HG03469 (cell line): Measurements from ENCODE around the gene ALPK1.
"Not testable (repeated sequence)": the region's sequence is repeated elsewhere in the genome, so short reads cannot be mapped to it uniquely, and the experiment has no call there.

Experiments used
- ATAC-seq: cut with Tn5 transposase; IDR thresholded peaks from one replicate; pipeline ENCODE4 v1.9.1; 2021; ENCODE audit warnings: mild to moderate bottlenecking, moderate library complexity, moderate number of reproducible peaks; ENCODE audit not compliant: unreplicated experiment

The ALPK1 gene

DNA sequence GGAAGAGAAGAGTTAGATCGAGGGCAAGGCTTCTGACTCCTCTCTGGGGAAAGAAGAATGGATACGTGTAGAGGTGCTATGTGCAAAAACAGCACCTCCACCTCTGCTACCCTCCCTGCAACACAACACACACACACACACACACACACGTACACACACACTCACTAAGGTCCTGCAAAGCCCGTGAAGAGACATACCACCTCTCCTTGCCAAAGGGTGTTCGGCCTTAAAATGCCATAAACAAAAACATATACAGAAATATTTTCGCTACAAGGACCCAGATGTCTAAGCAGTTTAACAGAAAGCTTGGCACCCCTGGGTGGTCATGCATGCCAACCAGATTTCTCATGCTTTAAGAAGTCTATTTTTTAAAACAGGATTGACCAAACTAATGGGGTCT is 13.0 kb upstream of the ALPK1 start:
- no peak for ATAC-seq

DNA sequence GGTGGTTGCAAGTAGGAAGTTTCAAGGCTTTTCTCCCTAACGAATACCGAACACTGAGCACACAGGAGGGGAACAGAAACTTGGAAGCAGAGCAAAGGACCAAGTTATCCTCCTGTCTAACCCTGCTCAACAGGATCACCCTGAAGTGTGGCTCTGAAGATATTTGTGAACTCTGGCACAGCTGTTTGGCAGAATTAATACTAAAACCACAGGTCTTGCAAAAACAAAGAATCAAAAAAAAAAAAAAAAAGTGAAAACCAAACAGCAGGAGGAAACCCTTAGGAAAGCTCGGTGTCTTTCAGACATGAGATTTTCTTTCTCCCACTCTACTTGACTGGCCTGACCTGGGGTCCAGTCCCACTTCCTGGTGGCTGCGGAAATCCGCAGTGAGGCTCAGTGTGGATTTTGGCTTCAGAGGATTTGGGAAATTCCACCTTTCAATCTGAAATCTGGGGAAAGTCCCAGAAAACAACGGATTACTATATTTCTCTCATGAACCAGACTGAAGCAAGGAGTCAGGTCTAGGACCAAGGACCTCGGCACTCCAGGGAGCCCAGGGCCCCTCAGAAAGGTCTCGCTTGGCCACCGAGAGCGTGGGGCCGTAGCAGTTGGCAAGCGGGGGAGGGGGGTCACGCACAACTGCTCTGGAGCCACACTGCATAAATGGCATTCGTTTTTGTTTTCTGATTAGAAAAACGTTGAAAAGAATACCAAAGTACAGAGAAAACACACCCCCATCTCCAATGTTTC is 12.3 kb upstream of the ALPK1 start:
- no peak for ATAC-seq

DNA sequence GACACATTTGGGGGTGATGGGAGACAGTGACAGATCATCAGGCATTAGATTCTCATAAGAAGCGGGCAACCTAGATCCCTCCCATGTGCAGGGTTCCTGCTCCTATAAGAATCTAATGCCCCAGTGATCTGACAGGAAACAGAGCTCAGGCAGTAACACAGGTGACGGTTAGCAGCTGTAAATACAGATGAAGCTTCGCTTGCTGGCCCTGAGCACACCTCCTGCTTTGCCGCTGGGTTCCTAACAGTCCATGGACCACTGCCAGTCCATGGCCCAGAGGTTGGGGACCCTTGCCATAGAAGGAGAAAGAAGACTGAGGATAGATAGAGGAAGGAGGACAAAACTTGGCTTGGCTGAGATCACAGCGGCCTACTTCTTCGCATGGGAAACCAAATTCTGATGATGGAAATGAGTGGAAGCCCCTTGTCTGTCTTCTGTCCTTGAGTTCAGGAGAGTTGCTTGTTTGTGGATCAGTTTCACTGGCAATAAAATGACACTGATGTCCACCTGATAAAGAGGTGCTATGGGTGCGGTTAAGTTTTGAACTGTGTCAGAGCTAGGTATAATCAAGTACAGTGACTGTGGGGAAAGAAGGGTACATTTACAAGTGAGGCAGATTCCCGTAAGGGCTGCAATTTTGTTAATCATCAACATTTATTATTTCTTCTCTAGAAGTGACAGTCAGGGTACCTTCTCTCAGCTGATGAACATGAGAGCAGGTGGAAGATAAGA is 9.7 kb upstream of the ALPK1 start:
- ATAC-seq, result peak; percentile 22

DNA sequence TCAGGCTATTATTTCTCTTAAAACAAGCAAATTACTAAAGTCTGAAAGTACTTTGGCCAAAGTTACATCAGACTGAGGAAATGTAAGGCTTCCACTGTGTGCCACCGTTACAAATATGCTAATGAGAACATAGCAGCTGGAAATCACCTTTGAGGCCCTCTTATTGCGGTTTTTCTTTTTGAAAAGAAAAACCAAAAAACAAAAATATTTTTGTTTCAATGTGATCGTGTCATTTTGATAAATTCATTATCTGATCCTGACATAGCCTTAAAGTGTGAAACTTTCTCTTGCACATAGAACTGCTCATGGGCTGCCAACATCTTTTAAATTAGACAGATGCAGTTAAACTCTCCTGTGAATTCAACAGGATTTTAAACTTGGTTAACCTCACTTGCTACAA is 8.7 kb upstream of the ALPK1 start:
- peak; percentile 31 for ATAC-seq

DNA sequence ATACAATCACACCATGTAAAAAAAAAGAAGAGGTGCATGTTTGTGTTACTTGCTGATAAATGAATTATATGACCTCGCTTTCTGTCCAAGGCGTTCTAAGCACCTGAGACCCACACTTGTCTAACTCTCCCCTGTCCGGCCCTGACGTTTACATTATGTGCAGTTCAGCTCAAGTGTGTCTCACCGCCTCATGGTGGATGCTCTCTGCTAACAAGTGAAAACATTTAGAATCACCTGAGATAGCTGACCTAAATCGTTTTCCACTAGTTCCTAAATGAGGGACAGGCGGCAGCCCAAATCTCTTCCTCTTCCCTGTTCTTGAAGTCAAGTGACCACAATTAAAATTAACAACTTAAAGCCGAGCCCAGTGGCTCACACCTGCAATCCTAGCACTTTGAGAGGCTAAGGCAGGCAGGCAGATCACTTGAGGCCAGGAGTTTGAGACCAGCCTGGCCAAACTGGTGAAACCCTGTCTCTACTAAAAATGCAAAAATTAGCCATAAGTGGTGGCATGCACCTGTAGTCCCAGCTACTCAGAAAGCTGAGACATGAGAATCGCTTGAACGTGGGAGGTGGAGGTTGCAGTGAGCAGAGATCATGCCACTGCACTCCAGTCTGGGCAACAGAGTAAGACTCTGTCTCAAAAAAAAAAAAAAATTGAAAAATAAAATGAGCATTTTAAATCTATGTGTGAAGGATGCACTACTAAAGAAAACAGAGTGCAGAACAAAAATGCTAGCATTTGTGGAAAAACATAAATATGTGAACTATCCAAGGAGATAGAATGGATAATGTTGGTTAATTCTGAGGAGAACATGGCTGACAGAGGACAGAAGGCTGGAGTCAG is 7.5 kb upstream of the ALPK1 start:
- no peak for ATAC-seq

DNA sequence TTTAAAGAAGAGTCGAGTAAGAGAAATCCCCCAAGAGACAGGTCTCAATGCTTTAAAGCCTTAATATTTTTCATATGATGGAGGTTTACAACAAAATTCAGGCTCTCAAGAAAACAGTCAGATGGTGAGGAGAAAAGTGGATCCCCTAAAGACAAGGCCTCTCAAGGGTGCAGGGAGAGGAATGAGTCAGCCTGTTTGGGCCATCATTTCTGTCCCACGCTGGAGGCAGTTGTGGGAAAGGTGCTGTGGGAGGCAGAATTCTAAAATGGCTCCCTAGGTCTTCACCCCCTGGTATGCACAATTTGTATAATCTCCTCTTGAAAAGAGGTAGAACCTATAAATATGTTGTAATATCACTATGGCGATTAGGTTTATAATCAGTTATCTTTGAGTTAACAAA is 6.8 kb upstream of the ALPK1 start:
- ATAC-seq, result no peak

DNA sequence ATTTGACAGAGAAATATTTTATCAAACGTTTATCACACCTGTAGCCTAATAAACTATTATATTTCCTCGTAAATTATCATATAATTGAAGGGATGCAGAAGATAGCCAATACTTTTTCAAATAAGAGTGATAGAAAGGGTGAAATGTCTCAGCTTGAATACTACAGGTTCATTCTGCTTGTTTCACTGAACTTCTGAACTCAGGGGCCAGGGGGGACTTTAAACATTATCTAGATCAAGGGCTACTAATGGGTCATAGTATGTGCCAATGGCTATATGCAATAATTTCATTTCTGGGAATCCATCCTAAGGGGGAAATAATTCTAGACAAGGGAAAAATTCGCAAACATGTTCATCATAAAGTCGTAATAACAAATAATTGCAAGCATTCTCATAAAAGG is 2.6 kb downstream of the ALPK1 start:
- ATAC-seq, result no peak

DNA sequence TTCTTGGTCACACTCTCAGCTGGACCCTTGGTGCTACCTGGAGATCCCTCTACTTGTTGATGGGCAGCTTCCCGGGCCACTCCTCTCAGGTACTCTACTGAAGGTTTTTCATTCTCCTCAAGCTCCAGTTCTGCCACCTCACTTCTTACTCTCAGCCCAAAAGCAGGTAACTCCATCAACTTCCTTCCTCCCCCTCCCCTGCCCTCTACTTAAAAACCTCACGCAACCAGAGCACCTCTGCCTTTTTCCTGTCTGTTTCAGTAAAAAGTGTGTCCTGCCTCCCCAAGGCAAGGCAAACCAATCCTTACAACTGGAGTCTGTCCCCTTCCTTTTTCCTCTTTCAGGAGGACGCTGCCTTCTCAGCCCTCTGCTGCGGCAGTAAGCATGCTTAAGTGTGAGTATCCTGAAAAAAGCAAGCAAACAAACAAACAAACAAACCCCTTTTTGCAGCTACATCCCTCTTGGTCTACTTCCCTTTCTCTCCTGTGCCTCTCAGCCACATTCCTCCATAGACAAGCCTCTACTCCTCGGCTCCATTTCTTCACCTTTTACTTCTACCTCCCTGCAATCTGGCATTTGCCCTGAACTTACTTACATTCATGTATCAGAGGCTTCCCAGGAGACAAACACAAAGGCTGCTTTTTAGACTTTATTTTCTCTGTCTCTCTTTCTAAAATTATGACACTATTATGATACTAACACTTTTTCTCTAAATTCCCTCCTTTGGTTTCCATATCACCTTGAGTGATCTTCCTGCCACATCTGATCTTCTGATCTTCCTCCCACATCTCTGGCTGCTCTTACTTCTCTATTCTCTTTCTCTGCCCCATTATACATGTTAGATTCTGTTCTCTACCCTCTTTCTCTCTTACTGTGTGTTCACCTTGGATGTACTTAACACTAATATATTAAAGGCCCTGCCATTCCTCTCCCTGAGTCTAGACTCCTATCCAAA is 5.4 kb downstream of the ALPK1 start:
- ATAC-seq, result peak; percentile 67

DNA sequence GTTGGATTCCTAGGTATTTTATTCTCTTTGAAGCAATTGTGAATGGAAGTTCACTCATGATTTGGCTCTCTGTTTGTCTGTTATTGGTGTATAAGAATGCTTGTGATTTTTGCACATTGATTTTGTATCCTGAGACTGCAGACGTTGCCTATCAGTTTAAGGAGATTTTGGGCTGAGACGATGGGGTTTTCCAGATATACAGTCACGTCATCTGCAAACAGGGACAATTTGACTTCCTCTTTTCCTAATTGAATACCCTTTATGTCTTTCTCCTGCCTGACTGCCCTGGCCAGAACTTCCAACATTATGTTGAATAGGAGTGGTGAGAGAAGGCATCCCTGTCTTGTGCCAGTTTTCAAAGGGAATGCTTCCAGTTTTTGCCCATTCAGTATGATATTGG is 8.3 kb downstream of the ALPK1 start:
- not testable (repeated sequence) for ATAC-seq

DNA sequence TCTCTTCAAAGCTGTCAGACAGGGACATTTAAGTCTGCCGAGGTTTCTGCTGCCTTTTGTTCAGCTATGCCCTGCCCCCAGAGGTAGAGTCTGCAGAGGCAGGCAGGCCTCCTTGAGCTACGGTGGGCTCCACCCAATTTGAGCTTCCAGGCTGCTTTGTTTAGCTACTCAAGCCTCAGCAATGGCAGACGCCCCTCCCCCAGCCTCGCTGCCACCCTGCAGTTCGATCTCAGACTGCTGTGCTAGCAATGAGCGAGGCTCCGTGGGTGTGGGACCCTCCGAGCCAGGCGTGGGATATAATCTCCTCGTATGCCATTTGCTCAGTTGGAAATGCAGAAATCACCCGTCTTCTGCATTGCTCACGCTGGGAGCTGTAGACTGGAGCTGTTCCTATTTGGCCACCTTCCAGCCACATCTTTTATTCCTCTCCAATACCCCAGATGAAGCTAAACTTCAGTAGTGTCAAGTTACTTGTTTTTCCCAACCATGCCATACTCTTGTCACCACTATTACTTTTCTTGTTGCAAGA is 12.2 kb downstream of the ALPK1 start:
- ATAC-seq, result not testable (repeated sequence)

DNA sequence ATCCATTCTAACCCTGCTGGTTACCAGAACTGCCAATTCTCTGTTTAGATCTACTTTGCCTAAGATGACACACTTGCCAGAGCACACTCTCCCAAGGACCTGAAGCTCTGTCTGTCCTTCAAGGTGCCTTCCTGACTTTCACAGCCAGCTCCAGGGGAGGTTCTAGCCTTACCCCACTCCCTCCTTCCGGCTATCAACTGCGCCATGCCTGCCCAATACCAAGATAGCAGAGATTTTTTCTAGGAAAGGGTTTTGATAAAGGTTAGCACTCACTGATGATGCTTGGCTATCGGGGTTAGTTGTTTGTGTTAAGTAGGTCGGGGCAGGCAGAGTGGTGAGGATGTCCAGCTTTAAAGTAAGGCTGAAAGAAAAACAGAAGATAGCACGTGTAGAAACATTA is 14.3 kb downstream of the ALPK1 start:
- no peak for ATAC-seq

DNA sequence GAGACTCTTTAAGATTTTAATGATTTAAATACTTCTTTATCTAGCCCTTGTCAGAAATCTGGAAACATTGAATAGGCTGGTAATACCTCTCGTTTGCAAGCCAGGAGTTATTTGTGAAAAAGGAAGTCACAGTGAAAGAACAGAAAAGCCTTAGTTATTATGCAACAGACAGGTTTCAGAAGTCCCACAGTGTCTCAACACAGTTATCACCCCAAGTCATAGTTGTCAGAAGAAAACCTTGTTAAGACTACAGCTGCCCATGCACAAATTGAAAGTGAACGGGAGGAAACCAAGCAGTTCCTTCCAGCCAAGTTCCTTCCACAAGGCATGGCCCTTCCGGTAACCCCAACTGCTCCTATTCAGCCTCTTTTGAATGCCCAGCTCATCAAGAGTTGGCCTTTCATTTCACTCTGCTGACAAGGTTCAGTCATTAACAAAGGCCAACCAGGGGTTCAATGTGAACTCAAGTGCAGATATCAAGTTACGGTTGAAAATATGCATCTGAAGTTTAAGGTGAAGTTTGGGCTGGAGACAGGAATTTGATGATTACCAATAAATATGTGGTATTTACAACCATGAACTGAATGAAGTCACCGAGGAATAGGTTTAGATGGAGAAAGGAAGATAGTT is 15.6 kb downstream of the ALPK1 start:
- peak; percentile 94 for ATAC-seq

DNA sequence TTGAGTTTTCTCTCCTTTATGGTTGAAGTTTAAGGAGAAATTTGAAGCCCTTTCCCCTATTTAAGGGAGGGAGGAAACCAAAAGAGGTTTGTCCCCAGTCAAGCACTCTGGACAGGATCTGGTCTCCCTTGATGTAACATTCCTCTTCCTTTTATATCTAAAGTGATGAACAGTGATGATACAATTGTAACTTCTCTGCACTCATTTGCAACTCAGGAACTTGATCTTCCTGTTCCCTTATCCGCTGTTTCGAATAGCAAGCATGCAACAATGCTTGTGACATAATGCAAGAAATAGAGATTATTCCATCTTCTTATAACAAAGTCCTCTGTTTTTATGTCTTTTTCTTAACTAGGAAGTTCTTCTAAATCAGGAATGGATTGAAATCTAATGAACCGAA is 18.3 kb downstream of the ALPK1 start:
- no peak for ATAC-seq

DNA sequence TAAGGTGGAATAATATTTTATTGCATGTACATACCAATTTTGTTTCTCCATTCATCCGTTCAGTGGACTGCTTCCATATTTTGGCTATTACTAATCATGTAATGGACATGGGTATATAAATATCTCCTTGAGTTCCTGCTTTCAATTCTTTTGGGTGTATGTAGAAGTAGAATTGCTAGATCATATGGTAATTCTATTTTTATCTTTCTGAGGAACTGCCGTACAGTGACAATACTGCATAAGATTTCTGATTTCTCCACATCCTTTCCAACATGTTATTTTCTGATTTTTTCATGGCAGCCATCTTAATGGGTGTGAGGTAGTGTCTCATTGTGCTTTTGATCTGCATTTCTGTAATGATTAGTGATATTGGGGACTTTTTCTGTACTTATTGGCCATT is 19.2 kb downstream of the ALPK1 start:
- ATAC-seq, result no peak

DNA sequence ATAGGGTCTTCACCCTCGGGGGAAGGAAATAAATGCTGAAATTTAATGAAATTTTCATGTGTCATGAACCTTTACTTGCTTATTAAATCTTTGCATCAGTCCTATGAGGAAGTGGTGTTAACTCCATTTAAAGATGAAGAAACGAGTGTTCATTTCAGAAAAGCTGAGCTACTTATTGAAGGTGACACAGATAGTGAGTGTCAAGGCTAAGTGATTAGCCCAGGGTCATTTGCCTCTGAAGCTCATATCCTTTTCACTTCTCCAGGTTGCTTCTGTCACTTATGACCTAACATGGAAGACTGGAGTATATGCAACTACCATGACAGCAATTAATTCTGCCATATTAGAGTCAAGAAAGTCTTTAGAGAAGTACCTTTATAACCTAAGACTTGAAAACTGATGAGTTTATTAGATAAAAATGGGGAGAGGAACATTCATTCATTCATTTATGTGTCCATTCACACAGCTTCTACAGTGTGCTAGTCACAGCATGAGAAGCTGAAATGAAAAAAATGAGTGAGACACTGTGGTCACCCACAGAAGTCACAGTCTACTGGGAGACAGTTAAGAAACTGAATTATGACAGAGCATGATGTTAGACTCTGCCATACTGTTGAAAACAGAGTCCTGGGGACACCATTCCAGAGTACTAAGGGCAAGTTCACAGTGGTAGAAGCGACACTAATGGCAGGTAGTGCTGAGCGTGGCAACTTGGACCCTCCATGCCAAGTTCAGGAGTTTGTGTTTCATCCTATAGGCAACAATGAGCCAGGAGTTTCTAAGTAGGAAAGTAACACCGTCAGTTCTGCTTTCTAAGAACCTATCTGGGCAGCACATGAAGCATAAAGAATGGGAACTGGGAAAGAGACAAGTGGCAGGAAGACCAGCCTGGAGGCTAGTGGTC is 21.3 kb downstream of the ALPK1 start:
- ATAC-seq, result peak; percentile 96

DNA sequence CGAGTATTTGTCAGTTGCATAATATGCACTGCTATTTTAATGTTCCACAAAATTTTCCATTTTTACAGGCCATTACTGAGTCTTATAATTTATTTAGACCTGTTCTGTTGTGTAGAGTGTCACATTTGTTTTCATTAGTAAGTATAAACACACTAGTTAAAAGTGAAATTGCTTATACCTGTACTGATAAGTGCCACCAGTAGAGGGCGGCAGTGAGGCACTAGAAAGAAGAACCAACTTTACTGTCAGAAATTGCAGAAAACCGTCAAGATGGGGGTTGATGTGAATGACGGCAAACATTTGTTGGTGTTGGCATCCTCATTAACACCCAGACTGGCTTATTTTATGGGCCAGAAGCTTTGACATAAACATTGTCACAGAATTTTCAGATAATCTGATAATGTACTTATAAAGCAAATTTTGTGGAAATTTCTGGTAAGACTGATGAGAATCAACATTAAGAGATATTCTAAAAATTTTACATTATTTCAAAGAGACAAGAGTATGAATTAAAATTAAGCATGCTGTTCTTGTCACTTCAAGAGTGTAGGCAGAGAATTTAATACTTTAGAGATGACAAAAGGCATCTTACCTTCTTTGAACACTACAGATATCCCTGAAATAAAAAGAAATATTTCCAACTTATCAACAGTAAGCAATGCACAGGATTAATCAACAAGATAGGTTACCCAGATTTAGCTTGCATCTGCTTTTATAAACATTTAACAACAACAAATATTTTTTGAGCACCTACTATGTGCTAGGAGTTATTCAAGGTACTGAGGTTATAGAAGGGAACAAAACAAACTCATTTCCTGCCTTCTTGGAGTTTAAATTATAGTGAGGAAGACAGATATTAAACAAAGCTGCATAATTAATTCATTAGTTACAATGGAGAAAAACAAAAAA is 24.9 kb downstream of the ALPK1 start:
- no peak for ATAC-seq

DNA sequence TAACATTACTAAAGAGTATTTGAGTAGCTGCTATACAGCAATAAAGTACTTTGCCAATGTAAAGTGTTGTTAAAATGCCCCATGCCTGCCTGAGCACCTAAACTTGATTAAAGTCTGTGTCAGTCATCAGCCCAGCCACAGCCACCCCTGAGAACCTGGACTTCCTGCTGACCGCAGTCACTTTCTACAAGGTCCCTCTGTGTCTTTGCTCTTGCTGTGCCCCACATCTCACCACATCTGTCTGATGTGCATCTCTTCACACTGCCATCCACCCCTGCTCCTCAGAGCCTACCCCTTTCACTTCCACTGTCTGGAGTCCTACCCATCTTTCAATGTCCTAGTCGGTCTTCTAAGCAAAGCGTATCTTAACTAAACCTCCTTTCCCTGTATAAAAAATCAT is 25.7 kb downstream of the ALPK1 start:
- no peak for ATAC-seq

DNA sequence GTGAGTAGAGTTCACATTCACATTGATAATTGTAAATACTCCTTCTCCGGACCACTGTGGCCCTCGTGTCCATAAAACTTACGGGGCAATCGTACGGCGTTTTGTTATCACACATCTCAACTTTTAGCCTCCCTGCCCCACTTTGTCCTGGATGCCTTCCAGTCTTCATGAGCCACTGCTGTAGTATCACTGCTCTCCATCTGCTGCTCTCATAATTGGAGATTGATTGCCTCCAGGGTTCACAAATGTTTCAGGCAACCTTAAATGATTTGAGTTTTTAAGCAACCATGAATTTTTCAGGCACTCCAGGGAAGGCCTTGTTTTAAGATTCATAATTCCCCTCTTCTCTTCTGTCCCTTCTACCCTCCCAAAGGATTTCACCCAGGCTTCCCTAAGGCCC is 28.4 kb downstream of the ALPK1 start:
- ATAC-seq, result no peak
